DND-41 (cell line): Measurements from ENCODE around the gene STRN3.
"Not testable (repeated sequence)": the region's sequence is repeated elsewhere in the genome, so short reads cannot be mapped to it uniquely, and the experiment has no call there.

Experiments
- ATAC-seq: fragments of 200-7000 bp; cut with Tn5 transposase; 3 replicates; pipeline ENCODE4 v1.9.1; 2021; ENCODE audit warnings: low read depth; ENCODE audit not compliant: insufficient read depth
- DNase-seq: peaks from one replicate; pipeline ENCODE4 v3.0.0-alpha.2; 2020
- H2AFZ ChIP-seq: 2 replicates; pipeline ENCODE4 v1.6.0; 2012; ENCODE audit warnings: low read depth, low read length
- H3K27ac ChIP-seq: 2 replicates; pipeline ENCODE4 v1.5.1; 2012; ENCODE audit warnings: low read length, inconsistent platforms
- H3K27me3 ChIP-seq: fragments of 200-600 bp; sonication (generic); 2 replicates; pipeline ENCODE4 v1.6.0; 2012; ENCODE audit warnings: low read length, mild to moderate bottlenecking, inconsistent platforms; ENCODE audit not compliant: insufficient read depth, poor library complexity
- H3K36me3 ChIP-seq: 2 replicates; pipeline ENCODE4 v1.5.1; 2012; ENCODE audit warnings: low read length, inconsistent platforms; ENCODE audit not compliant: insufficient read depth
- H3K4me1 ChIP-seq: 2 replicates; pipeline ENCODE4 v1.5.1; 2012; ENCODE audit warnings: mild to moderate bottlenecking, low read length; ENCODE audit not compliant: insufficient read depth
- H3K4me2 ChIP-seq: 2 replicates; pipeline ENCODE4 v1.6.0; 2012; ENCODE audit warnings: mild to moderate bottlenecking, moderate library complexity, low read length, inconsistent platforms; ENCODE audit not compliant: insufficient read depth
- H3K4me3 ChIP-seq, 2 experiments: fragments of 200-600 bp in 1 of 2; shearing (Covaris generic) in 1 of 2; 2 replicates each; pipeline ENCODE4 v1.5.1; 2012 to 2016; ENCODE audit warnings: inconsistent platforms in 2 of 2, low read length in 2 of 2, mild to moderate bottlenecking in 2 of 2, low read depth in 1 of 2, moderate library complexity in 1 of 2
- H3K79me2 ChIP-seq: 2 replicates; pipeline ENCODE4 v1.6.0; 2012; ENCODE audit warnings: low read length, inconsistent platforms; ENCODE audit not compliant: insufficient read depth
- H3K9ac ChIP-seq: 2 replicates; pipeline ENCODE4 v1.6.0; 2012; ENCODE audit warnings: low read depth, mild to moderate bottlenecking, inconsistent platforms, low read length, moderate library complexity
- H3K9me3 ChIP-seq: 2 replicates; pipeline ENCODE4 v1.5.1; 2012; ENCODE audit warnings: low read length, moderate library complexity, mild to moderate bottlenecking, inconsistent platforms; ENCODE audit not compliant: insufficient read depth, severe bottlenecking
- H4K20me1 ChIP-seq: 2 replicates; pipeline ENCODE4 v1.6.0; 2012; ENCODE audit warnings: low read length; ENCODE audit not compliant: insufficient read depth
- EZH2 ChIP-seq: IDR thresholded peaks from 3 replicates; pipeline ENCODE4 v1.6.1; 2012; ENCODE audit warnings: borderline replicate concordance, low read depth, mild to moderate bottlenecking, moderate library complexity, low read length, inconsistent platforms; ENCODE audit not compliant: severe bottlenecking
- TF ChIP-seq, protein P1 (sequence below): IDR thresholded peaks from 2 replicates; pipeline ENCODE4 v1.5.1; 2012; ENCODE audit warnings: borderline replicate concordance, low read length, moderate library complexity, mild to moderate bottlenecking; ENCODE audit not compliant: poor library complexity, severe bottlenecking; ENCODE audit errors: extremely low read depth

STRN3 gene

GRCh38 chr14:30935445-30935844 lies 90.7 kb downstream of the STRN3 start:
- Histone ChIP-seq H3K27me3 (no peaks in the 10 kb centered on the region), H3K9ac (no peak overlapping the region), H3K4me2 (no peak overlapping the region), H3K9me3 (no peaks in the 10 kb centered on the region), H3K27ac (no peak overlapping the region), H3K4me1 (no peaks in the 10 kb centered on the region), H2AFZ (no peak overlapping the region), H3K36me3 (peaks cover 51% of the 10 kb centered on the region), H3K4me3 (no peak overlapping the region), H3K79me2 (no peaks in the 10 kb centered on the region), H4K20me1 (no peaks in the 10 kb centered on the region)
- DNase-seq, result no peak
- no peak for ATAC-seq
- TF ChIP-seq, protein P1, sequence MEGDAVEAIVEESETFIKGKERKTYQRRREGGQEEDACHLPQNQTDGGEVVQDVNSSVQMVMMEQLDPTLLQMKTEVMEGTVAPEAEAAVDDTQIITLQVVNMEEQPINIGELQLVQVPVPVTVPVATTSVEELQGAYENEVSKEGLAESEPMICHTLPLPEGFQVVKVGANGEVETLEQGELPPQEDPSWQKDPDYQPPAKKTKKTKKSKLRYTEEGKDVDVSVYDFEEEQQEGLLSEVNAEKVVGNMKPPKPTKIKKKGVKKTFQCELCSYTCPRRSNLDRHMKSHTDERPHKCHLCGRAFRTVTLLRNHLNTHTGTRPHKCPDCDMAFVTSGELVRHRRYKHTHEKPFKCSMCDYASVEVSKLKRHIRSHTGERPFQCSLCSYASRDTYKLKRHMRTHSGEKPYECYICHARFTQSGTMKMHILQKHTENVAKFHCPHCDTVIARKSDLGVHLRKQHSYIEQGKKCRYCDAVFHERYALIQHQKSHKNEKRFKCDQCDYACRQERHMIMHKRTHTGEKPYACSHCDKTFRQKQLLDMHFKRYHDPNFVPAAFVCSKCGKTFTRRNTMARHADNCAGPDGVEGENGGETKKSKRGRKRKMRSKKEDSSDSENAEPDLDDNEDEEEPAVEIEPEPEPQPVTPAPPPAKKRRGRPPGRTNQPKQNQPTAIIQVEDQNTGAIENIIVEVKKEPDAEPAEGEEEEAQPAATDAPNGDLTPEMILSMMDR, result no peak
- TF ChIP-seq EZH2, result no peak

DNA sequence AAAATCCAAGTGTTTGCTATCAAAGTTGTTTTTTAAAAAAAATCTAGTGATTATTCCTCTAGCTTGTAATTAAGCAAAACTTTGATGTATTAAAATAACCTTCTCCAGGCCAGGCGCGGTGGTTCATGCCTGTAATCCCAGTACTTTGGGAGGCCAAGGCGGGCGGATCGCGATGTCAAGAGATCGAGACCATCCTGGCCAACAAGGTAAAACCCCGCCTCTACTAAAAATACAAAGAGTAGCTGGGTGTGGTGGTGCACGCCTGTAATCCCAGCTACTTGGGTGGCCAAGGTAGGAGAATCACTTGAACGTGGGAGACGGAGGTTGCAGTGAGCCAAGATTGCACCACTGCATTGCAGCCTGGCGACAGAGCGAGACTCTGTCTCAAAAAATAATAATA lies 92.2 kb downstream of the STRN3 start:
- H3K79me2 ChIP-seq, H3K27me3 ChIP-seq, H3K27ac ChIP-seq, H2AFZ ChIP-seq, DNase-seq, H3K4me3 ChIP-seq, H4K20me1 ChIP-seq, ATAC-seq, H3K9ac ChIP-seq, H3K4me2 ChIP-seq, H3K9me3 ChIP-seq, H3K4me1 ChIP-seq: not testable (repeated sequence)
- peaks cover 47% of the 10 kb centered on the region for H3K36me3 ChIP-seq

DNA sequence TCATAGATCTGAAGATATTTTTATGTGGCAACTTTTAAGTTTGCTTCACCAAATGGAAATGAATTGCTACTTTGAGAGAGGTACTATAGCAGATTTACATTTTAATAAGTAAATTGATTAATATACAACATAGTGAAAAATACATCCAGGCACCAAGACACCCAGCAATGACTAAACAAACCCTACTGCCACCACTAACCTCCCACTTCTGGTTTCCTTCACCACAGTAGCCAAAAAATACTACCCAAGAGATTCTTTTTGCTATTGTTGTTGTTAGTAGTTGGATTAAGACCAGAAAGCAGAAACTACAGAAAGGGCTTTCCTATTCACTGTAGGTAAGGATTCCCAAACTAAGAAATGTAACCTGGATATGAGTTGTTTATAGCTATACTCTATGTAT lies 97.7 kb downstream of the STRN3 start:
- H3K27ac ChIP-seq, result no peak overlapping the region
- no peaks in the 10 kb centered on the region for H3K27me3 ChIP-seq
- H3K79me2 ChIP-seq, result no peaks in the 10 kb centered on the region
- ATAC-seq, result no peak
- H3K36me3 ChIP-seq, result peaks cover 19% of the 10 kb centered on the region; the same call in 1 of the 2 replicates
- TF ChIP-seq, protein P1, result no peak
- TF ChIP-seq EZH2, result no peak
- H3K9ac ChIP-seq, result no peak overlapping the region
- H2AFZ ChIP-seq, result no peak overlapping the region
- no peaks in the 10 kb centered on the region for H3K4me1 ChIP-seq
- no peaks in the 10 kb centered on the region for H4K20me1 ChIP-seq
- no peak overlapping the region for H3K4me2 ChIP-seq
- no peaks in the 10 kb centered on the region for H3K9me3 ChIP-seq
- DNase-seq, result no peak
- no peak overlapping the region for H3K4me3 ChIP-seq

DNA sequence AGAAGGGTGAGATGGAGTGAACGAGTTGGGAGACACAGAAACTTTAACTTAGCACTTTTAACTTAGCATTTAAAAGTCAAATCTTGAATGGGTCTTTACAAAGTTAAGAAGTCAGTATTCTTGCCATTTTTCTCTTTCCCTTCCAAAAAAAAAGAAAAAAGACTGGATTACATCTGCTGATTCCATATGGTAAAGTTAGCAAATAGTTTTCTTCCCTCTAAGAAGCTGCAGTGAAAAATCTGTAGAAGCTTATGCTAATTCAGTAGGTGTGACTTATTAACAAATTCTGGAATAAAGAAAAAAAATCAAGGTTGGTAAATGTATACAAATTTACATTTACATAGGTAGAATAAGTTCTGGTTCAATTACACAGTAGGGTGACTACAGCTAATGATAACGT lies 100.9 kb downstream of the STRN3 start:
- no peak overlapping the region for H2AFZ ChIP-seq
- TF ChIP-seq, protein P1, result no peak
- no peak for TF ChIP-seq EZH2
- H3K9me3 ChIP-seq, result no peaks in the 10 kb centered on the region
- H3K9ac ChIP-seq, result no peak overlapping the region
- H3K27me3 ChIP-seq, result no peaks in the 10 kb centered on the region
- ATAC-seq, result no peak
- H3K4me1 ChIP-seq, result peaks cover 23% of the 10 kb centered on the region
- no peaks in the 10 kb centered on the region for H4K20me1 ChIP-seq
- no peak overlapping the region for H3K27ac ChIP-seq
- no peak for DNase-seq
- no peak overlapping the region for H3K4me3 ChIP-seq
- H3K79me2 ChIP-seq, result no peaks in the 10 kb centered on the region
- H3K4me2 ChIP-seq, result no peak overlapping the region
- H3K36me3 ChIP-seq, result peaks cover 24% of the 10 kb centered on the region; the same call in 1 of the 2 replicates
